HCT116 (cell line): ENCODE data around the gene ACP5.

Experiments
- CTCF ChIP-seq, 3 experiments: fragments of 200-600 bp in 1 of 3; sonication (generic) in 1 of 3; IDR thresholded peaks in 2 of 3; conservative IDR thresholded peaks in 1 of 3; 2 replicates each; pipeline ENCODE4 v1.5.1; 2012 to 2017; ENCODE audit warnings: low read depth in 2 of 3, low read length in 2 of 3, antibody characterized with exemption in 1 of 3, borderline replicate concordance in 1 of 3, control low read depth in 1 of 3, mild to moderate bottlenecking in 1 of 3, mixed read lengths in 1 of 3, mixed run types in 1 of 3, moderate library complexity in 1 of 3; ENCODE audit not compliant: insufficient read depth in 1 of 3
- EGR1 ChIP-seq: IDR thresholded peaks from 2 replicates; pipeline ENCODE4 v1.6.1; 2012; ENCODE audit warnings: low read depth
- EZH2 ChIP-seq: fragments of 200-600 bp; sonication (generic); IDR thresholded peaks from 2 replicates; pipeline ENCODE4 v1.6.1; 2017; ENCODE audit warnings: antibody characterized with exemption, mixed run types
- POLR2AphosphoS5 ChIP-seq: IDR thresholded peaks from 2 replicates; pipeline ENCODE4 v1.6.1; 2011; ENCODE audit warnings: mild to moderate bottlenecking, low read depth, low read length, moderate library complexity

- TF ChIP-seq POLR2AphosphoS5 (no peak), CTCF (IDR thresholded peaks at IDR 0.05 in 2 of 3, conservative IDR thresholded peaks at IDR 0.05 in 1 of 3; ENCODE audit: borderline replicate concordance in 1 of 3, insufficient read depth in 1 of 3, low read depth in 2 of 3, low read length in 2 of 3) (no peak), EGR1 (no peak), EZH2 (no peak)
These were observed 27.2 kb downstream of the ACP5 start for GRCh38 chr19:11550265-11550664.
